Measurements from ENCODE around the gene DSCAML1. TPM values are rescaled to one million over a fixed set of nuclear protein-coding genes. Genes with fewer than 3 reads are reported as not detected.

The DSCAML1 gene
- total RNA-seq, 1 donor from 2014 or later, result not detected

- intact Hi-C loops (cut with DNase I), result no loop called here
- no peaks in the 10 kb centered on the region for H3K9me3 ChIP-seq
- DNase-seq (ENCODE audit: low spot score in 2 of 2), result no peak
Observed at GRCh38 chr11:117421041-117421440, 376.0 kb downstream of the DSCAML1 start.

GRCh38 chr11:117420598-117420997 lies 376.4 kb downstream of the DSCAML1 start:
- no peaks in the 10 kb centered on the region for H3K36me3 ChIP-seq
- H3K9me3 ChIP-seq, result no peaks in the 10 kb centered on the region
- TF ChIP-seq, protein P1, sequence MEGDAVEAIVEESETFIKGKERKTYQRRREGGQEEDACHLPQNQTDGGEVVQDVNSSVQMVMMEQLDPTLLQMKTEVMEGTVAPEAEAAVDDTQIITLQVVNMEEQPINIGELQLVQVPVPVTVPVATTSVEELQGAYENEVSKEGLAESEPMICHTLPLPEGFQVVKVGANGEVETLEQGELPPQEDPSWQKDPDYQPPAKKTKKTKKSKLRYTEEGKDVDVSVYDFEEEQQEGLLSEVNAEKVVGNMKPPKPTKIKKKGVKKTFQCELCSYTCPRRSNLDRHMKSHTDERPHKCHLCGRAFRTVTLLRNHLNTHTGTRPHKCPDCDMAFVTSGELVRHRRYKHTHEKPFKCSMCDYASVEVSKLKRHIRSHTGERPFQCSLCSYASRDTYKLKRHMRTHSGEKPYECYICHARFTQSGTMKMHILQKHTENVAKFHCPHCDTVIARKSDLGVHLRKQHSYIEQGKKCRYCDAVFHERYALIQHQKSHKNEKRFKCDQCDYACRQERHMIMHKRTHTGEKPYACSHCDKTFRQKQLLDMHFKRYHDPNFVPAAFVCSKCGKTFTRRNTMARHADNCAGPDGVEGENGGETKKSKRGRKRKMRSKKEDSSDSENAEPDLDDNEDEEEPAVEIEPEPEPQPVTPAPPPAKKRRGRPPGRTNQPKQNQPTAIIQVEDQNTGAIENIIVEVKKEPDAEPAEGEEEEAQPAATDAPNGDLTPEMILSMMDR (IDR thresholded peaks at IDR 0.05), result no peak
- no peaks in the 10 kb centered on the region for H3K27me3 ChIP-seq
- H3K4me3 ChIP-seq, result no peak overlapping the region
- intact Hi-C loops (cut with DNase I), result no loop called here
- DNase-seq (ENCODE audit: low spot score in 2 of 2), result no peak
- H3K4me1 ChIP-seq, result no peaks in the 10 kb centered on the region
- H3K27ac ChIP-seq, result no peak overlapping the region

More at GRCh38 chr11:117421041-117421440, 376.0 kb downstream of the DSCAML1 start:
- Histone ChIP-seq H3K36me3 (no peaks in the 10 kb centered on the region), H3K27me3 (no peaks in the 10 kb centered on the region), H3K27ac (no peak overlapping the region), H3K4me1 (no peaks in the 10 kb centered on the region), H3K4me3 (no peak overlapping the region)
- TF ChIP-seq, protein P1 (IDR thresholded peaks at IDR 0.05), result no peak

DNA sequence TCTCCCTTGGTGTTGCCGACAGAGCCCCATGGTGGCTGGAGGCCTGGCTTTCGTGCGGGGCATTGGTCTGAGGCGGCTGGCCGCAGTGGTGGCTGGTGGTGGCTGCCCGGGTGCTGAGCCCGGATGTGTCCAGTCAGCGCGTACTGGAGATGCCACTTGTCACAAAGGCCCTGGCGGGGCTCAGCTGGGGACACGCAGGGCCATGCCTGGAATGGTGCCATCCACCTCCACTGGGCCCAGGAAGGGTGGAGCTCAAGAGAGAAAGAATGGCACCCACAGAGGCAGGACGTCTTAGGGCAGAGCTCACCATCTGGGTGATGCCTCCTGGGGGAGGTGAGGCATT lies 376.9 kb downstream of the DSCAML1 start:
- TF ChIP-seq, protein P1 (IDR thresholded peaks at IDR 0.05), result no peak
- H3K4me1 ChIP-seq, result no peaks in the 10 kb centered on the region
- intact Hi-C loops (cut with DNase I), result no loop called here
- no peaks in the 10 kb centered on the region for H3K9me3 ChIP-seq
- no peaks in the 10 kb centered on the region for H3K36me3 ChIP-seq
- H3K27ac ChIP-seq, result no peak overlapping the region
- H3K27me3 ChIP-seq, result no peaks in the 10 kb centered on the region
- no peak for DNase-seq (ENCODE audit: low spot score in 2 of 2)
- no peak overlapping the region for H3K4me3 ChIP-seq

DNA sequence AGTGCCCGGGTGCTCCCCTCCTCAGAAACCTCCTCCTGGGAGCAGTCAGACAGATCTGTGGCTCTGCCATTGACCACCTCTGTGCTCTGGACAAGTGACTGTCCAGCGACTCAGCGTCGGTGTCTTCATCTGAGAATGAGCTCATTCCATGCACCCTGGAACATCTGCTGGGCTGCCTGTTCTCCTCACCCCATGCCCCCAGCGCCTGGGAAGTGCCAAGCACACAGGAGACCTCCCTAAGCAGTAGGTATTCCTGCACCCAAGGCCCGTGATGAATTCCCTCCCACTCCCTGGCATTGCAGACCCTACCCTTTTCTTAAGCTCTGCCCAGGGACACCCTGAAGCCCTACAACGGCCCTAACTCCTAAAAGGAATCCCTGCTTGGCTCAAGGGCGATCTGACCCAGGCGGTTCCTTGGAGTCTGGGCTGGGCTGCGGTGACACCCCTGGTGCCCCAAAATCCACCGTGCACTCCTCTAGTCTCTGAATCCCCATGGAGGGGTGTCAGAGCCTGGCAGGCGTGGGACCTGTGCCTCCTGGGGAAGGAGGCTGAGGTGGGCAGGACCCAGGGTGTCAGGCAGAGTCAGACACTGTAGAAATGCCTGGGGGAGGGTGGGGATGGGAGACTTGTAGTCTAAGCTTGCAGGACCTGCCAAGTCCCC lies 377.4 kb downstream of the DSCAML1 start:
- no peaks in the 10 kb centered on the region for H3K4me1 ChIP-seq
- H3K27me3 ChIP-seq, result no peaks in the 10 kb centered on the region
- no peaks in the 10 kb centered on the region for H3K36me3 ChIP-seq
- H3K9me3 ChIP-seq, result no peaks in the 10 kb centered on the region
- no peak overlapping the region for H3K27ac ChIP-seq
- no peak overlapping the region for H3K4me3 ChIP-seq
- intact Hi-C loops (cut with DNase I), result no loop called here
- TF ChIP-seq, protein P1 (IDR thresholded peaks at IDR 0.05), result no peak
- no peak for DNase-seq (ENCODE audit: low spot score in 2 of 2)

DNA sequence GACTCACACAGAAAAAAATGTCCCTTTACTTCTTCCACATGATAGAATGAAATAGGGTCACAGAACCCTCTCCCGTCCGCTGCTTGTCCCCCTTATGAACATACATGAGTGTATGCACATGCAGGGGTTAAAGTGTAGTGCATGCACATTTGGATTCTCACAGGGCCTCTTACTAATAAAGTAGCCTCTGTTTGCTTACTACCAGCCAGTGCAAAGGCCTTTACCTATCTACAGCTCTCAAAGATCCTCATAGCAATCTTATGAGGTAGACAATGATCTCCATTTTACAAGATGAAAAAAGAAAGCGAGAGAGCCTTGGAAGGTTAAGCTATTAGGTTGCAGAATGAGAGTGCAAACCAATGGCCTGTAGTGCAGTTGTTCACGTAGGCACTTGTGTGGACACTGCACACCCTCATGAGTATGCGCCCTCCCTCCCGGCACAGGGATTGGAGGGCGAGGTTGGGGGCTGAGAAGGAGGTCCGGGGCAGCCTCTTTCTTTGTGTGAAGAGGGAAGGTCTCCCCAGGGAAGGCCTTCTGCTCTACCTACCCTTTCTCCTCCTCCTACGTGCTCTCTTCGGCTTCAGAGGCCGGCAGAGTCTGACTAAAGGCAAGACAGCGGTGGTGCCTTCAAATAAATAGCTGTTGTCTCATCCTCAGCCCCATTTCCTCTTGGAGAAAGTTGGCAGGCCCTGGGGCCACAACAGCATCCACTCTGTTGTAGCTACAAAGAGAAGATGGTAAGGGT lies 378.1 kb downstream of the DSCAML1 start:
- H3K27me3 ChIP-seq, result no peaks in the 10 kb centered on the region
- H3K27ac ChIP-seq, result no peak overlapping the region
- H3K9me3 ChIP-seq, result no peaks in the 10 kb centered on the region
- no peak overlapping the region for H3K4me3 ChIP-seq
- no peaks in the 10 kb centered on the region for H3K4me1 ChIP-seq
- DNase-seq (ENCODE audit: low spot score in 2 of 2), result no peak
- TF ChIP-seq, protein P1 (IDR thresholded peaks at IDR 0.05), result no peak
- no peaks in the 10 kb centered on the region for H3K36me3 ChIP-seq
- intact Hi-C loops (cut with DNase I), result no loop called here

Measured in ascending aorta (tissue), 2 donors.